H9 (cell line): ENCODE data around the gene MYBPHL. TPM values are rescaled to one million over a fixed set of nuclear protein-coding genes. Genes with fewer than 3 reads are reported as not detected.

Experiments
- DNase-seq: peaks from one replicate; pipeline ENCODE4 v3.0.0-alpha.2; 2017
- H2AFZ ChIP-seq: one replicate; pipeline ENCODE4 v1.6.1; 2013; ENCODE audit warnings: mild to moderate bottlenecking, low read length, control low read depth, moderate library complexity
- H2AK5ac ChIP-seq: 2 replicates; pipeline ENCODE4 v1.6.1; 2013; ENCODE audit warnings: low read length, control low read depth, mixed read lengths; ENCODE audit not compliant: insufficient read length
- H2BK120ac ChIP-seq: one replicate; pipeline ENCODE4 v1.6.1; 2013; ENCODE audit warnings: low read depth, mild to moderate bottlenecking, low read length, control low read depth, inconsistent platforms; ENCODE audit not compliant: poor library complexity, severe bottlenecking
- H2BK12ac ChIP-seq: 2 replicates; pipeline ENCODE4 v1.6.1; 2013; ENCODE audit warnings: low read length, control low read depth, mixed read lengths, low read depth; ENCODE audit not compliant: insufficient read length
- H2BK15ac ChIP-seq: 2 replicates; pipeline ENCODE4 v1.6.1; 2013; ENCODE audit warnings: low read depth, low read length, control low read depth
- H2BK20ac ChIP-seq: one replicate; pipeline ENCODE4 v1.6.1; 2013; ENCODE audit warnings: low read depth, mild to moderate bottlenecking, low read length, control low read depth, inconsistent platforms; ENCODE audit not compliant: poor library complexity, severe bottlenecking
- H2BK5ac ChIP-seq: 2 replicates; pipeline ENCODE4 v1.6.1; 2013; ENCODE audit warnings: low read length, control low read depth, mixed read lengths; ENCODE audit not compliant: insufficient read length
- H3K14ac ChIP-seq: 2 replicates; pipeline ENCODE4 v1.6.1; 2013; ENCODE audit warnings: low read length, control low read depth; ENCODE audit not compliant: insufficient read depth
- H3K18ac ChIP-seq: 2 replicates; pipeline ENCODE4 v1.6.1; 2013; ENCODE audit warnings: low read depth, mild to moderate bottlenecking, mixed read lengths, low read length, control low read depth; ENCODE audit not compliant: insufficient read length
- H3K23ac ChIP-seq: 2 replicates; pipeline ENCODE4 v1.6.1; 2013; ENCODE audit warnings: low read length, control low read depth, mixed read lengths, low read depth; ENCODE audit not compliant: insufficient read length
- H3K23me2 ChIP-seq: 2 replicates; pipeline ENCODE4 v1.6.1; 2013; ENCODE audit warnings: low read depth, mild to moderate bottlenecking, mixed read lengths, low read length, control low read depth; ENCODE audit not compliant: insufficient read length, poor library complexity, severe bottlenecking
- H3K27ac ChIP-seq: 2 replicates; pipeline ENCODE4 v1.5.1; 2013; ENCODE audit warnings: low read length, control low read depth, mixed read lengths, low read depth; ENCODE audit not compliant: insufficient read length
- H3K27me3 ChIP-seq: 2 replicates; pipeline ENCODE4 v1.6.1; 2013; ENCODE audit warnings: low read length, control low read depth, inconsistent platforms; ENCODE audit not compliant: insufficient read depth
- H3K4ac ChIP-seq: 2 replicates; pipeline ENCODE4 v1.6.1; 2013; ENCODE audit warnings: low read depth, mild to moderate bottlenecking, control low read depth, inconsistent platforms, low read length, moderate library complexity
- H3K4me1 ChIP-seq: 2 replicates; pipeline ENCODE4 v1.6.1; 2013; ENCODE audit warnings: low read length, control low read depth, inconsistent platforms; ENCODE audit not compliant: insufficient read depth
- H3K4me2 ChIP-seq: 2 replicates; pipeline ENCODE4 v1.6.1; 2013; ENCODE audit warnings: low read length, control low read depth, mixed read lengths; ENCODE audit not compliant: insufficient read length, insufficient read depth
- H3K56ac ChIP-seq: 2 replicates; pipeline ENCODE4 v1.6.1; 2013; ENCODE audit warnings: low read depth, mild to moderate bottlenecking, mixed read lengths, low read length, control low read depth; ENCODE audit not compliant: insufficient read length
- H3K79me1 ChIP-seq: 2 replicates; pipeline ENCODE4 v1.6.1; 2013; ENCODE audit warnings: low read depth, mild to moderate bottlenecking, moderate library complexity, low read length, control low read depth, inconsistent platforms; ENCODE audit not compliant: insufficient read depth, poor library complexity, severe bottlenecking
- H3K79me2 ChIP-seq: 2 replicates; pipeline ENCODE4 v1.6.1; 2013; ENCODE audit warnings: low read length, control low read depth, inconsistent platforms; ENCODE audit not compliant: insufficient read depth
- H3K9ac ChIP-seq: 2 replicates; pipeline ENCODE4 v1.6.1; 2013; ENCODE audit warnings: low read length, control low read depth, mixed read lengths; ENCODE audit not compliant: insufficient read length; ENCODE audit errors: extremely low read depth
- H3K9me3 ChIP-seq: one replicate; pipeline ENCODE4 v1.6.1; 2013; ENCODE audit warnings: low read depth, low read length, inconsistent platforms; ENCODE audit not compliant: control insufficient read depth
- H3T11ph ChIP-seq: one replicate; pipeline ENCODE4 v1.6.1; 2013; ENCODE audit warnings: mild to moderate bottlenecking, low read length, control low read depth, inconsistent platforms
- H4K20me1 ChIP-seq: one replicate; pipeline ENCODE4 v1.6.1; 2013; ENCODE audit not compliant: control insufficient read depth, insufficient read length, insufficient read depth
- H4K5ac ChIP-seq: 2 replicates; pipeline ENCODE4 v1.6.1; 2013; ENCODE audit warnings: low read depth, mild to moderate bottlenecking, mixed read lengths, low read length, control low read depth; ENCODE audit not compliant: insufficient read length
- H4K8ac ChIP-seq: replicated peaks from 2 replicates; pipeline ENCODE4 v1.6.1; 2013; ENCODE audit warnings: low read length, control low read depth, mixed read lengths, low read depth; ENCODE audit not compliant: insufficient read length
- H4K91ac ChIP-seq: 2 replicates; pipeline ENCODE4 v1.6.1; 2013; ENCODE audit warnings: low read depth, mild to moderate bottlenecking, moderate library complexity, mixed read lengths, low read length, control low read depth; ENCODE audit not compliant: insufficient read length
- H3K27ac Mint-ChIP-seq, 3 experiments: 2 replicates in 2 of 3; 3 replicates in 1 of 3; pipeline ENCODE4 v1.8.0; 2020 to 2021; ENCODE audit warnings: mixed read lengths in 3 of 3, mild to moderate bottlenecking in 1 of 3, moderate library complexity in 1 of 3
- H3K27me3 Mint-ChIP-seq: 2 replicates; pipeline ENCODE4 v1.8.0; 2021; ENCODE audit warnings: low read depth, mild to moderate bottlenecking, moderate library complexity, mixed read lengths
- H3K36me3 Mint-ChIP-seq, 3 experiments: 2 replicates in 2 of 3; 3 replicates in 1 of 3; pipeline ENCODE4 v1.8.0; 2020 to 2021; ENCODE audit warnings: low read depth in 3 of 3, mixed read lengths in 3 of 3; ENCODE audit not compliant: insufficient read depth in 1 of 3
- H3K4me1 Mint-ChIP-seq, 2 experiments: 2 replicates each; pipeline ENCODE4 v1.8.0; 2020; ENCODE audit warnings: mixed read lengths in 2 of 2
- H3K4me3 Mint-ChIP-seq, 2 experiments: 2 replicates in 1 of 2; 3 replicates in 1 of 2; pipeline ENCODE4 v1.8.0; 2020 to 2021; ENCODE audit warnings: mild to moderate bottlenecking in 2 of 2, mixed read lengths in 2 of 2, moderate library complexity in 1 of 2
- H3K9me3 Mint-ChIP-seq, 2 experiments: 2 replicates in 1 of 2; 3 replicates in 1 of 2; pipeline ENCODE4 v1.8.0; 2020; ENCODE audit warnings: mild to moderate bottlenecking in 2 of 2, mixed read lengths in 2 of 2, moderate library complexity in 1 of 2
- CTCF ChIP-seq: fragments of 200-600 bp; sonication (generic); conservative IDR thresholded peaks from 3 replicates; pipeline ENCODE4 v1.8.0; 2021; ENCODE audit warnings: antibody characterized with exemption, mild to moderate bottlenecking
- WGBS: extraction: QIAGEN DNeasy Blood & Tissue Kit; methylation state at CpG from one replicate; pipeline ENCODE4 v1.1.7; 2013; ENCODE audit warnings: missing lambda C conversion rate, low lambda C conversion rate, mixed read lengths; ENCODE audit not compliant: insufficient read length; ENCODE audit errors: extremely low coverage; 5-methylcytosine and 5-hydroxymethylcytosine counted together
- total RNA-seq: library from RNA; stranded (reverse); gene quantifications from 2 replicates; pipeline ENCODE4 v1.2.1, GENCODE V29; 2021

The MYBPHL gene
- total RNA-seq, 1 experiment from 2014 or later = 0.59 TPM

DNA sequence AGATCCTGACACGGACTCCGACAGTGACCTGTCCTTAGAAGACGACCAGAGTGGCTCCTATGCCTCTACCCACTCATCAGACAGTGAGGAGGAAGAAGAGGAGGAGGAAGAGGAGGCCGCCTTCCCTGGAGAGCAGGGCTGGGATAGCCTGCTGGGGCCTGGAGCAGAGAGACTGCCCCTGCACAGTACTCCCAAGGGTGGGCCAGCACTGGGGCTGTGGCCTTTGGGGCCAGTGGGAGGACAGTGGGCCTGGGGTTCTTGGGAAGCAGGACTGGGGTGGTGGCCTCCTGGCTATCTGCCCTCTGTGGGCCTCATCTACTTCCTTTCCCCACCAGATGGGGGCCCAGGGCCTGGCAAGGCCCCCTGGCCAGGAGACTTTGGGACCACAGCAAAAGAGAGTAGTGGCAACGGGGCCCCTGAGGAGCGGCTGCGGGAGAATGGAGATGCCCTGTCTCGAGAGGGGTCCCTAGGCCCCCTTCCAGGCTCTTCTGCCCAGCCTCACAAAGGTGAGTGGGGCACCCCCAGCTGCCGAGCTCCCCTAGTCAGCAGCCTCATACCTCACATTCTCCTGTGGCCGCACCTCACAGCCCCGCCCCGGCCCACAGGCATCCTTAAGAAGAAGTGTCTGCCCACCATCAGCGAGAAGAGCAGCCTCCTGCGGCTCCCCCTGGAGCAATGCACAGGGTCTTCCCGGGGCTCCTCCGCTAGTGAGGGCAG lies 33.8 kb downstream of the MYBPHL start:
- Histone ChIP-seq H3K23ac (no peak overlapping the region), H3K79me2 (no peaks in the 10 kb centered on the region), H3K27me3 (no peaks in the 10 kb centered on the region), H4K91ac (no peak overlapping the region), H2BK20ac (no peak overlapping the region), H3K4ac (no peak overlapping the region), H2BK120ac (no peak overlapping the region), H2AK5ac (no peak overlapping the region), H4K8ac (no peak overlapping the region), H3K27ac (no peak overlapping the region), H3K14ac (no peak overlapping the region), H3K9me3 (no peaks in the 10 kb centered on the region), H3K4me1 (no peaks in the 10 kb centered on the region; the same call in 1 of the 2 replicates), H4K20me1 (no peaks in the 10 kb centered on the region), H3T11ph (no peak overlapping the region), H3K79me1 (no peaks in the 10 kb centered on the region), H3K23me2 (no peaks in the 10 kb centered on the region), H2BK5ac (no peak overlapping the region), H3K4me2 (no peak overlapping the region), H3K9ac (no peak overlapping the region), H3K18ac (no peak overlapping the region), H2BK12ac (no peak overlapping the region), H2AFZ (no peak overlapping the region), H3K56ac (no peak overlapping the region), H2BK15ac (no peak overlapping the region), H4K5ac (no peak overlapping the region)
- Mint-ChIP-seq H3K4me3 (no peak overlapping the region), H3K4me1 (peaks cover 26 to 29% of the 10 kb centered on the region in 2 experiments), H3K27me3 (no peaks in the 10 kb centered on the region), H3K9me3 (no peaks in the 10 kb centered on the region; a peak in 1 of 5 replicates), H3K36me3 (peaks cover 7 to 40% (median 36%) of the 10 kb centered on the region in 3 experiments; a peak in 6 of 7 replicates), H3K27ac (no peak overlapping the region)
- WGBS = no CpG with 5 or more reads among the region's 16 CpGs
- no peak for DNase-seq
- no peak for TF ChIP-seq CTCF
